ENCODE data around the gene WDR90. TPM values are rescaled to one million over a fixed set of nuclear protein-coding genes. Genes with fewer than 3 reads are reported as not detected.

The WDR90 gene
- polyA plus RNA-seq, 3 donors = 0.13 to 16.5 (median 1.1) TPM

DNA sequence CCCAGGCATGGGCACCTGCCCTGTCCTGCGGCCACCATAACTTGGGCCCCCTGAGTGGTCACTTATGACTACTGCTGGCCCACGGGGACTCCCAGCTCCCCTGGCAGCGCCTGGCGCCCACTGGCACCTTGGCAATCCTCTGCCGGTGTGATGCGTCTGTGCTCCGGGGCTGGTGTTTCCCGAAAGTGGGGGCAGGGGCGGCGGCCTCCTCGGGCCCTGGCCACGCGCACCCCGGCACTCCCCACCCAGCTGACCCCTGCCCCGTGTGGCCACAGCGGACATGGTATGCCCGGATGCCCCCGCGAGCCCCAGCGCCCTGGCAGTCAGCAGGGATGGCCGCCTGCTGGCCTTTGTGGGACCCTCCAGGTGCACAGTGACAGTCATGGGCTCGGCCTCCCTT, 8.3 kb downstream of the WDR90 start:
- 98% methylated on average over 22 of the region's 22 CpGs for WGBS (ENCODE audit: insufficient coverage)
- Mint-ChIP-seq H3K9me3 (no peaks in the 10 kb centered on the region), H3K27me3 (ENCODE audit: low read depth in 3 of 3) (peaks cover 0 to 3% (median 0%) of the 10 kb centered on the region in 3 donors), H3K4me3 (no peak overlapping the region), H3K27ac (no peak overlapping the region), H3K4me1 (peaks cover 10% of the 10 kb centered on the region), H3K36me3 (peaks cover 0 to 9% of the 10 kb centered on the region in 2 donors)
- Histone ChIP-seq H3K79me2 (ENCODE audit: insufficient read depth, low read length) (no peaks in the 10 kb centered on the region), H4K20me1 (ENCODE audit: insufficient read depth, low read length) (no peaks in the 10 kb centered on the region), H3K9me3 (replicated peaks in 1 of 2; ENCODE audit: control insufficient read depth in 1 of 2, insufficient read depth in 1 of 2, low read length in 2 of 2) (no peaks in the 10 kb centered on the region), H3K36me3 (replicated peaks in 1 of 2; ENCODE audit: control insufficient read depth in 1 of 2, insufficient read depth in 2 of 2, low read length in 2 of 2) (no peaks in the 10 kb centered on the region), H3K4me1 (ENCODE audit: control insufficient read depth in 1 of 2, insufficient read depth in 2 of 2, low read length in 2 of 2) (peaks cover 11 to 16% of the 10 kb centered on the region in 2 donors), H3K4me3 (replicated peaks in 1 of 3; ENCODE audit: low read depth in 2 of 3, low read length in 3 of 3) (no peak overlapping the region), H2AFZ (ENCODE audit: insufficient read depth, low read depth, low read length, poor library complexity, severe bottlenecking) (no peak overlapping the region), H3K4me2 (replicated peaks; ENCODE audit: extremely low read depth, low read length, poor library complexity, severe bottlenecking) (no peak overlapping the region), H3K9ac (ENCODE audit: insufficient read depth, low read length, poor library complexity, severe bottlenecking) (no peak overlapping the region), H3K27me3 (ENCODE audit: control insufficient read depth in 2 of 2, insufficient read depth in 2 of 2, low read length in 2 of 2) (no peaks in the 10 kb centered on the region), H3K27ac (ENCODE audit: low read depth in 1 of 2, low read length in 2 of 2) (no peak overlapping the region)
- intact Hi-C loops (cut with micrococcal nuclease) = no loop called here
- no peak for TF ChIP-seq CTCF (IDR thresholded peaks at IDR 0.05)
- DNase-seq = no peak

DNA sequence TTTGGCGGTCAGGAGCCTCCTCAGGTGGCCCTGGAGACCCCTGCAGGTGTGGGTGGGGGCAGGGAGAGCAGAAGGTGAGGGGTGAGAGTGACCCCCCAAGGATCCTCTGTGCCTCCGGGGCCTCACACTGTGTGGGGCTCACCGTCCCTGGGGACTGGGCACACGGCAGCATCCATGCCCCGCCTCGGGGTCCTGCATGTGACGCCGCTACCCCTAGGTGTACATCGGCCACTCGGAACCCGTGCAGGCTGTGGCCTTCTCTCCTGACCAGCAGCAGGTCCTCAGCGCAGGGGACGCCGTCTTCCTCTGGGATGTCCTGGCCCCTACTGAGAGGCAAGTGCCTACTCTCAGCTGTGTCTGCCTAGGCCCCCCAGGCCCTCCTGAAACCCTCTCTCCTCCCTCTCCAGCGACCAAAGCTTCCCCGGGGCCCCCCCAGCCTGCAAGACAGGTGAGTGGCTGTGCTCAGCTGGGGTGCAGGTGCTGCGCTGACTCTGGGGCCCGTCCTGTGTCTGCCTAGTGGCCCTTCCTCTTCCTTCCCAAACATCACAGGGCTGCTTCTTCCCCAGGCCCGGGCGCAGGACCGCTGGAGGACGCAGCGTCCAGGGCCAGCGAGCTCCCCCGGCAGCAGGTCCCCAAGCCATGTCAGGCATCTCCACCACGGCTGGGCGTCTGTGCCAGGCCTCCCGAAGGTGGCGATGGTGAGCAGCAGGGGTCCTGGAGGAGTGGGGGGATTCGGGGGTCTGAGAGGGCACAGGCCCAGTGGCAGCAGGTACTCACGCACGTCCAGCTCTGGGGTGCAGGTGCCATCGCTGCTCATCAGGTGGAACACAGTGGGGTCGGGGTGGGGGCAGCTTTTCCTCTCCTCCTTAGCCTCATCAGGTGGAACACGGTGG, 9.8 kb downstream of the WDR90 start:
- no peaks in the 10 kb centered on the region for H3K9me3 Mint-ChIP-seq
- H3K4me1 ChIP-seq (ENCODE audit: control insufficient read depth in 1 of 2, insufficient read depth in 2 of 2, low read length in 2 of 2) = peaks cover 11 to 16% of the 10 kb centered on the region in 2 donors
- no peak overlapping the region for H3K9ac ChIP-seq (ENCODE audit: insufficient read depth, low read length, poor library complexity, severe bottlenecking)
- no peaks in the 10 kb centered on the region for H4K20me1 ChIP-seq (ENCODE audit: insufficient read depth, low read length)
- intact Hi-C loops (cut with micrococcal nuclease) = no loop called here
- no peak overlapping the region for H3K4me3 Mint-ChIP-seq
- no peaks in the 10 kb centered on the region for H3K27me3 ChIP-seq (ENCODE audit: control insufficient read depth in 2 of 2, insufficient read depth in 2 of 2, low read length in 2 of 2)
- H2AFZ ChIP-seq (ENCODE audit: insufficient read depth, low read depth, low read length, poor library complexity, severe bottlenecking) = no peak overlapping the region
- H3K9me3 ChIP-seq (replicated peaks in 1 of 2; ENCODE audit: control insufficient read depth in 1 of 2, insufficient read depth in 1 of 2, low read length in 2 of 2) = no peaks in the 10 kb centered on the region
- no peak overlapping the region for H3K4me2 ChIP-seq (replicated peaks; ENCODE audit: extremely low read depth, low read length, poor library complexity, severe bottlenecking)
- H3K27me3 Mint-ChIP-seq (ENCODE audit: low read depth in 3 of 3) = peaks cover 0 to 3% (median 0%) of the 10 kb centered on the region in 3 donors
- H3K79me2 ChIP-seq (ENCODE audit: insufficient read depth, low read length) = no peaks in the 10 kb centered on the region
- peaks cover 10% of the 10 kb centered on the region for H3K4me1 Mint-ChIP-seq
- no peak overlapping the region for H3K27ac Mint-ChIP-seq
- no peak for DNase-seq
- WGBS (ENCODE audit: insufficient coverage) = 96% methylated on average over 31 of the region's 35 CpGs
- no peak for TF ChIP-seq CTCF (IDR thresholded peaks at IDR 0.05)
- no peak overlapping the region for H3K27ac ChIP-seq (ENCODE audit: low read depth in 1 of 2, low read length in 2 of 2)
- H3K36me3 ChIP-seq (replicated peaks in 1 of 2; ENCODE audit: control insufficient read depth in 1 of 2, insufficient read depth in 2 of 2, low read length in 2 of 2) = no peaks in the 10 kb centered on the region
- peaks cover 0 to 10% of the 10 kb centered on the region in 2 donors for H3K36me3 Mint-ChIP-seq
- H3K4me3 ChIP-seq (replicated peaks in 1 of 3; ENCODE audit: low read depth in 2 of 3, low read length in 3 of 3) = no peak overlapping the region
